Measurements from ENCODE around the gene FAM219A.

FAM219A gene

DNA sequence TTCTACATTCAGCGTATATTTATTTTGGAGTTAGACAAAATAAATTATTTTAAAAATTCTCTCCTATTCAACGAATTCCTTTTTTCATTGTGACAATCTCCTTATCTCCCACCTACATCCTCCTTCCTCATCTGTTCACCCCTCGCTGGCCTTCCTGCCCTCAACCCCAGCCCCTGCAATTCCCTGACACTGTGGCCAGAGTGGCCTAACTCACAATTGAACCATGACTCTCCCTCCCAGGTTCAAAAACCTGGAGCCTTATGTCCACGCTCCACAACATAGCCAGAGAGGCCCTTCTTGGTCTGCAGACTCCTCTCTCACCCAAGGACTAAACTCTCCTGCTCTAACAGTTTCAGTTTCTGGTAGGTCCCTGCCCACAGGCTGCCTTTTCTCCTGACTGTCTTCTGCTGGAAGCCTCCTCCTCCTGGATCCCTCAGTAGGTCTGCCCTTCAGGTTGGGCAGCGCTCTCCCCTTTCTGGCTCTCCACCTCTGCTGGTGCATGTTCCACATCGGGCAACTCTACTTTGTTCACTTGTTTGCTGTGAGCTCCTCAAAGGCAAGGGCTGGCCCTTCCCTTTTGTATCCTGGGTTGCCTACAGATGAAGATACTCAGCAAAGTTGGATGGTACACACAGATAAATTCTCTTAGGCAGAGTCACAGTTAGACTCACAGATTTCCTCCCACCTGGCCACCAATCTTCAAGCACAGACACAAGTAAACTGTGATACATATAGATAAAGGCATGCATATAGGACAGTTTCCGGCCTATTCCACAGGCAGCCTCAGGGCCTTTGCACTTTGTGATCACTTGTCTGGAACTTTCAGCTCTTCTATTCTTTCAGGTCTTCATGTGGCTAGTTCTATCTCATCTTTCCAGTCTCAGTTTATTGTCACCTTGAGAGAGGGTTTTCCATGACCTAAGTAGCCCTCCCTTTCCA lies 61.8 kb downstream of the FAM219A start:
- TF ChIP-seq, protein P1, sequence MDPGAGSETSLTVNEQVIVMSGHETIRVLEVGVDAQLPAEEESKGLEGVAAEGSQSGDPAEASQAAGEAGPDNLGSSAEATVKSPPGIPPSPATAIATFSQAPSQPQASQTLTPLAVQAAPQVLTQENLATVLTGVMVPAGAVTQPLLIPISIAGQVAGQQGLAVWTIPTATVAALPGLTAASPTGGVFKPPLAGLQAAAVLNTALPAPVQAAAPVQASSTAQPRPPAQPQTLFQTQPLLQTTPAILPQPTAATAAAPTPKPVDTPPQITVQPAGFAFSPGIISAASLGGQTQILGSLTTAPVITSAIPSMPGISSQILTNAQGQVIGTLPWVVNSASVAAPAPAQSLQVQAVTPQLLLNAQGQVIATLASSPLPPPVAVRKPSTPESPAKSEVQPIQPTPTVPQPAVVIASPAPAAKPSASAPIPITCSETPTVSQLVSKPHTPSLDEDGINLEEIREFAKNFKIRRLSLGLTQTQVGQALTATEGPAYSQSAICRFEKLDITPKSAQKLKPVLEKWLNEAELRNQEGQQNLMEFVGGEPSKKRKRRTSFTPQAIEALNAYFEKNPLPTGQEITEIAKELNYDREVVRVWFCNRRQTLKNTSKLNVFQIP (CRISPR knock-in tag; IDR thresholded peaks at IDR 0.05; ENCODE audit: borderline replicate concordance, low read depth): no peak
- TF ChIP-seq, protein P2, sequence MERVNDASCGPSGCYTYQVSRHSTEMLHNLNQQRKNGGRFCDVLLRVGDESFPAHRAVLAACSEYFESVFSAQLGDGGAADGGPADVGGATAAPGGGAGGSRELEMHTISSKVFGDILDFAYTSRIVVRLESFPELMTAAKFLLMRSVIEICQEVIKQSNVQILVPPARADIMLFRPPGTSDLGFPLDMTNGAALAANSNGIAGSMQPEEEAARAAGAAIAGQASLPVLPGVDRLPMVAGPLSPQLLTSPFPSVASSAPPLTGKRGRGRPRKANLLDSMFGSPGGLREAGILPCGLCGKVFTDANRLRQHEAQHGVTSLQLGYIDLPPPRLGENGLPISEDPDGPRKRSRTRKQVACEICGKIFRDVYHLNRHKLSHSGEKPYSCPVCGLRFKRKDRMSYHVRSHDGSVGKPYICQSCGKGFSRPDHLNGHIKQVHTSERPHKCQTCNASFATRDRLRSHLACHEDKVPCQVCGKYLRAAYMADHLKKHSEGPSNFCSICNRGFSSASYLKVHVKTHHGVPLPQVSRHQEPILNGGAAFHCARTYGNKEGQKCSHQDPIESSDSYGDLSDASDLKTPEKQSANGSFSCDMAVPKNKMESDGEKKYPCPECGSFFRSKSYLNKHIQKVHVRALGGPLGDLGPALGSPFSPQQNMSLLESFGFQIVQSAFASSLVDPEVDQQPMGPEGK (CRISPR knock-in tag; IDR thresholded peaks at IDR 0.05; ENCODE audit: borderline replicate concordance): no peak
- no peak for TF ChIP-seq ZFP30 (CRISPR knock-in tag; IDR thresholded peaks at IDR 0.05)
- TF ChIP-seq, protein P3, sequence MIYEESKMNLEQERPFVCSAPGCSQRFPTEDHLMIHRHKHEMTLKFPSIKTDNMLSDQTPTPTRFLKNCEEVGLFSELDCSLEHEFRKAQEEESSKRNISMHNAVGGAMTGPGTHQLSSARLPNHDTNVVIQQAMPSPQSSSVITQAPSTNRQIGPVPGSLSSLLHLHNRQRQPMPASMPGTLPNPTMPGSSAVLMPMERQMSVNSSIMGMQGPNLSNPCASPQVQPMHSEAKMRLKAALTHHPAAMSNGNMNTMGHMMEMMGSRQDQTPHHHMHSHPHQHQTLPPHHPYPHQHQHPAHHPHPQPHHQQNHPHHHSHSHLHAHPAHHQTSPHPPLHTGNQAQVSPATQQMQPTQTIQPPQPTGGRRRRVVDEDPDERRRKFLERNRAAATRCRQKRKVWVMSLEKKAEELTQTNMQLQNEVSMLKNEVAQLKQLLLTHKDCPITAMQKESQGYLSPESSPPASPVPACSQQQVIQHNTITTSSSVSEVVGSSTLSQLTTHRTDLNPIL (CRISPR knock-in tag; IDR thresholded peaks at IDR 0.05; ENCODE audit: low read depth): no peak
- no peak for TF ChIP-seq CSDC2 (CRISPR knock-in tag; IDR thresholded peaks at IDR 0.05)
- TF ChIP-seq ARNTL (CRISPR knock-in tag; IDR thresholded peaks at IDR 0.05; ENCODE audit: borderline replicate concordance, low read depth): no peak
- no peak for TF ChIP-seq BACH2 (CRISPR knock-in tag; IDR thresholded peaks at IDR 0.05; ENCODE audit: borderline replicate concordance)
- TF ChIP-seq, protein P4, sequence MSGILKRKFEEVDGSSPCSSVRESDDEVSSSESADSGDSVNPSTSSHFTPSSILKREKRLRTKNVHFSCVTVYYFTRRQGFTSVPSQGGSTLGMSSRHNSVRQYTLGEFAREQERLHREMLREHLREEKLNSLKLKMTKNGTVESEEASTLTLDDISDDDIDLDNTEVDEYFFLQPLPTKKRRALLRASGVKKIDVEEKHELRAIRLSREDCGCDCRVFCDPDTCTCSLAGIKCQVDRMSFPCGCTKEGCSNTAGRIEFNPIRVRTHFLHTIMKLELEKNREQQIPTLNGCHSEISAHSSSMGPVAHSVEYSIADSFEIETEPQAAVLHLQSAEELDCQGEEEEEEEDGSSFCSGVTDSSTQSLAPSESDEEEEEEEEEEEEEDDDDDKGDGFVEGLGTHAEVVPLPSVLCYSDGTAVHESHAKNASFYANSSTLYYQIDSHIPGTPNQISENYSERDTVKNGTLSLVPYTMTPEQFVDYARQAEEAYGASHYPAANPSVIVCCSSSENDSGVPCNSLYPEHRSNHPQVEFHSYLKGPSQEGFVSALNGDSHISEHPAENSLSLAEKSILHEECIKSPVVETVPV (CRISPR knock-in tag; IDR thresholded peaks at IDR 0.05): no peak
- TF ChIP-seq ZNF565 (CRISPR knock-in tag; conservative IDR thresholded peaks at IDR 0.05; ENCODE audit: low read depth): no peak
- TF ChIP-seq, protein P5, sequence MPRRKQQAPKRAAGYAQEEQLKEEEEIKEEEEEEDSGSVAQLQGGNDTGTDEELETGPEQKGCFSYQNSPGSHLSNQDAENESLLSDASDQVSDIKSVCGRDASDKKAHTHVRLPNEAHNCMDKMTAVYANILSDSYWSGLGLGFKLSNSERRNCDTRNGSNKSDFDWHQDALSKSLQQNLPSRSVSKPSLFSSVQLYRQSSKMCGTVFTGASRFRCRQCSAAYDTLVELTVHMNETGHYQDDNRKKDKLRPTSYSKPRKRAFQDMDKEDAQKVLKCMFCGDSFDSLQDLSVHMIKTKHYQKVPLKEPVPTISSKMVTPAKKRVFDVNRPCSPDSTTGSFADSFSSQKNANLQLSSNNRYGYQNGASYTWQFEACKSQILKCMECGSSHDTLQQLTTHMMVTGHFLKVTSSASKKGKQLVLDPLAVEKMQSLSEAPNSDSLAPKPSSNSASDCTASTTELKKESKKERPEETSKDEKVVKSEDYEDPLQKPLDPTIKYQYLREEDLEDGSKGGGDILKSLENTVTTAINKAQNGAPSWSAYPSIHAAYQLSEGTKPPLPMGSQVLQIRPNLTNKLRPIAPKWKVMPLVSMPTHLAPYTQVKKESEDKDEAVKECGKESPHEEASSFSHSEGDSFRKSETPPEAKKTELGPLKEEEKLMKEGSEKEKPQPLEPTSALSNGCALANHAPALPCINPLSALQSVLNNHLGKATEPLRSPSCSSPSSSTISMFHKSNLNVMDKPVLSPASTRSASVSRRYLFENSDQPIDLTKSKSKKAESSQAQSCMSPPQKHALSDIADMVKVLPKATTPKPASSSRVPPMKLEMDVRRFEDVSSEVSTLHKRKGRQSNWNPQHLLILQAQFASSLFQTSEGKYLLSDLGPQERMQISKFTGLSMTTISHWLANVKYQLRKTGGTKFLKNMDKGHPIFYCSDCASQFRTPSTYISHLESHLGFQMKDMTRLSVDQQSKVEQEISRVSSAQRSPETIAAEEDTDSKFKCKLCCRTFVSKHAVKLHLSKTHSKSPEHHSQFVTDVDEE (CRISPR knock-in tag; IDR thresholded peaks at IDR 0.05): no peak
- no peak for TF ChIP-seq ZFP3 (CRISPR knock-in tag; IDR thresholded peaks at IDR 0.05)
- TF ChIP-seq SNAI2 (CRISPR knock-in tag; IDR thresholded peaks at IDR 0.05): no peak
- TF ChIP-seq ZNF70 (CRISPR knock-in tag; IDR thresholded peaks at IDR 0.05): no peak
- no peak for TF ChIP-seq RARB (CRISPR knock-in tag; IDR thresholded peaks at IDR 0.05)
- no peak for TF ChIP-seq ESRRG (CRISPR knock-in tag; IDR thresholded peaks at IDR 0.05)
- no peak for ATAC-seq

DNA sequence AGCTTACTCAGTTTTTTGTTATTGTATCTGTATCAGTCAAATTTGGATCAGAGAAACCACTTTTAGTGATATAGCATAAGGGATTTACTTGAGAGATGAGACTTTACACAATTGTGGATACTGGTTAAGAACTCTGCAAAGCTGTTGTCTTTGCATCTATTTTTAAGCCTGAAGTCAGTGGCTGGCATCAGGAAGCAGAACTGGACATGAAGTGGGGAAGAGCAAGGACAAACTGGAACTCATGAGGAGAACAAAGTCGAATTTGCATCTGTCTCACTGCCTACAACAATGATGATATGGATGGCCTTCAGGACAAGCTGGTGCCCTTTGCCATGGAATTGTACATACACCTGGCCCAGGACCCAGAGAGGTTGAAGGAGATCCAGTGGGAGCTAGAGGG lies 65.9 kb downstream of the FAM219A start:
- ATAC-seq: no peak
- TF ChIP-seq ZNF8 (CRISPR knock-in tag; IDR thresholded peaks at IDR 0.05) (no peak), ZNF70 (CRISPR knock-in tag; IDR thresholded peaks at IDR 0.05) (no peak), ZFP3 (CRISPR knock-in tag; IDR thresholded peaks at IDR 0.05) (no peak), ZC3H10 (CRISPR knock-in tag; IDR thresholded peaks at IDR 0.05) (no peak), CSDC2 (CRISPR knock-in tag; IDR thresholded peaks at IDR 0.05) (no peak)
- TF ChIP-seq, protein P3 (CRISPR knock-in tag; IDR thresholded peaks at IDR 0.05; ENCODE audit: low read depth): no peak

DNA sequence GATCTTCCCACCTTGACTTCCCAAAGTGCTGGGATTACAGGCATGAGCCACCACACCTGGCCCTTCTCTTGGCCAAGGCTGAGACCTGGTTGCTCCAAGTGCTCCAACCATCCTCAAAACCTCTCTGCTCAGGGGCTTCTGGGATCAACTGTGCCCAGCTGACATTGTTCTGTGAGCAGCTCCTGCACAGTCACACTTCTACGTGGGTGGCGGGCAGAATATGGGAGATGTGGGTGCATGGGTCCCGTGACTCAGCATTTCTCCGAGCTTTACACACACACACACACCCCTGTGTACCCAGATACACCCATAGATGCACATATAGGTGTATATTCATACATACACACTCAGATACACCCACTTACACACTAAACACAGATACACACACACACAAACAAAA lies 71.1 kb downstream of the FAM219A start:
- ATAC-seq: no peak
- TF ChIP-seq, protein P4 (CRISPR knock-in tag; IDR thresholded peaks at IDR 0.05): no peak
- TF ChIP-seq ZC3H10 (CRISPR knock-in tag; IDR thresholded peaks at IDR 0.05): no peak
- TF ChIP-seq, protein P5 (CRISPR knock-in tag; IDR thresholded peaks at IDR 0.05): no peak
- TF ChIP-seq RARB (CRISPR knock-in tag; IDR thresholded peaks at IDR 0.05): no peak
- TF ChIP-seq ZNF8 (CRISPR knock-in tag; IDR thresholded peaks at IDR 0.05): no peak
- no peak for TF ChIP-seq ESRRG (CRISPR knock-in tag; IDR thresholded peaks at IDR 0.05)
- TF ChIP-seq, protein P2 (CRISPR knock-in tag; IDR thresholded peaks at IDR 0.05; ENCODE audit: borderline replicate concordance): no peak
- no peak for TF ChIP-seq ZFP30 (CRISPR knock-in tag; IDR thresholded peaks at IDR 0.05)

Data from SK-N-SH treated with all-trans-retinoic acid at 6 μM for 48 hours (cell line).